NCI-H187 (cell line): Measurements from ENCODE around the gene TIGD7.

ENCODE experiments used
- DNase-seq, 2 experiments: peaks; one replicate each; lab custom pipeline; 2025; lab: John Stamatoyannopoulos, UW

TIGD7 gene

GRCh38 chr16:3305109-3306068, at the start of gene TIGD7, which contains the start of gene ZNF75A:
Gene TIGD7 (minus strand): TSS chr16:3305430. CDS start chr16:3300614, 4,816 bp downstream.
Gene ZNF75A (plus strand): TSS chr16:3305497. CDS start chr16:3308429, 2,932 bp downstream.
- peak; percentile 47 to 58 for DNase-seq

GRCh38 chr16:3349175-3349574, 43.9 kb upstream of the TIGD7 start:
- peak; percentile 9 to 41 for DNase-seq

- DNase-seq: peak; percentile 53 to 81
These were observed 43.4 kb upstream of the TIGD7 start for GRCh38 chr16:3348547-3349167.

GRCh38 chr16:3347586-3347985, 42.4 kb upstream of the TIGD7 start:
- DNase-seq: no peak

GRCh38 chr16:3346041-3346440, 40.8 kb upstream of the TIGD7 start:
- DNase-seq: no peak

- DNase-seq: no peak
These were observed 23.4 kb upstream of the TIGD7 start for GRCh38 chr16:3328643-3329042.

GRCh38 chr16:3328104-3328503, 22.9 kb upstream of the TIGD7 start:
- DNase-seq: no peak

- no peak for DNase-seq
These were observed 22.3 kb upstream of the TIGD7 start for GRCh38 chr16:3327514-3327913.

- no peak for DNase-seq
These were observed 16.6 kb upstream of the TIGD7 start for GRCh38 chr16:3321816-3322215.

GRCh38 chr16:3317315-3317999, 12.2 kb upstream of the TIGD7 start:
- DNase-seq: no peak

- no peak for DNase-seq
These were observed 6.3 kb upstream of the TIGD7 start for GRCh38 chr16:3311496-3311895.

GRCh38 chr16:3306078-3306477, 848 bp upstream of the TIGD7 start:
- no peak for DNase-seq

- DNase-seq: no peak
These were observed 860 bp downstream of the TIGD7 start for GRCh38 chr16:3304370-3304769.

- DNase-seq: no peak
These were observed 9.4 kb downstream of the TIGD7 start for GRCh38 chr16:3295783-3296182.

GRCh38 chr16:3295209-3295608, 10.0 kb downstream of the TIGD7 start:
- DNase-seq: no peak

- no peak for DNase-seq
These were observed 12.6 kb downstream of the TIGD7 start for GRCh38 chr16:3292604-3293003.

GRCh38 chr16:3289998-3290673, 15.1 kb downstream of the TIGD7 start:
- DNase-seq: no peak

- DNase-seq: no peak
These were observed 20.1 kb downstream of the TIGD7 start for GRCh38 chr16:3285131-3285530.

- DNase-seq: no peak
These were observed 21.4 kb downstream of the TIGD7 start for GRCh38 chr16:3283543-3284447.

- DNase-seq: peak; percentile 97 to 98
These were observed 22.3 kb downstream of the TIGD7 start, which contains the start of gene ZNF263 for GRCh38 chr16:3282730-3283542. Gene ZNF263 (plus strand): TSS chr16:3283491. CDS start chr16:3283819, 328 bp downstream.
